IMR-90 (cell line): ENCODE data around the gene LDLRAD4. TPM values are rescaled to one million over a fixed set of nuclear protein-coding genes. Genes with fewer than 3 reads are reported as not detected.

Experiments
- ATAC-seq: fragments of 200-7000 bp; cut with Tn5 transposase; 2 replicates; pipeline ENCODE4 v1.9.1; 2020; ENCODE audit warnings: low read depth, mild to moderate bottlenecking, moderate library complexity
- BruUV-seq: library from RNA; stranded (reverse); fragments of 400-500 nt; replicated peaks from 2 replicates; lab custom pipeline; 2021; lab: Mats Ljungman, UMichigan
- CTCF ChIA-PET: fragments of 300-600 bp; formaldehyde crosslinking; extraction: SDS; loops from one replicate; lab custom pipeline; 2021; ENCODE audit warnings: antibody characterized with exemption; lab: Yijun Ruan, JAX
- POLR2A ChIA-PET: fragments of 300-600 bp; sonication (Branson Sonifier 250); formaldehyde crosslinking; loops from one replicate; lab custom pipeline; 2022; ENCODE audit warnings: antibody characterized with exemption; ENCODE audit not compliant: unreplicated experiment; lab: Charles Lee
- DNase-seq: peaks from one replicate; pipeline ENCODE4 v3.0.0; 2013
- H2AFZ ChIP-seq: replicated peaks from 2 replicates; pipeline ENCODE3; 2013; ENCODE audit warnings: low read length, mild to moderate bottlenecking; ENCODE audit not compliant: poor library complexity
- H2AK5ac ChIP-seq: 2 replicates; pipeline ENCODE4 v1.6.1; 2013; ENCODE audit warnings: low read depth, low read length, inconsistent platforms
- H2AK9ac ChIP-seq: replicated peaks from 2 replicates; pipeline ENCODE3; 2013; ENCODE audit warnings: mild to moderate bottlenecking, low read depth, low read length, moderate library complexity; ENCODE audit not compliant: poor library complexity
- H2BK120ac ChIP-seq: 2 replicates; pipeline ENCODE4 v1.6.1; 2013; ENCODE audit warnings: low read depth, low read length, inconsistent platforms
- H2BK15ac ChIP-seq: 3 replicates; pipeline ENCODE4 v1.6.1; 2013; ENCODE audit warnings: low read depth, low read length, inconsistent platforms
- H2BK20ac ChIP-seq: 2 replicates; pipeline ENCODE4 v1.6.1; 2013; ENCODE audit warnings: low read depth, mild to moderate bottlenecking, inconsistent platforms, low read length, moderate library complexity
- H2BK5ac ChIP-seq: 2 replicates; pipeline ENCODE4 v1.6.1; 2013; ENCODE audit warnings: mild to moderate bottlenecking, low read depth, low read length, inconsistent platforms; ENCODE audit not compliant: poor library complexity, severe bottlenecking
- H3K14ac ChIP-seq: replicated peaks from 2 replicates; pipeline ENCODE4 v1.6.1; 2013; ENCODE audit warnings: low read depth, low read length, inconsistent platforms
- H3K18ac ChIP-seq: 2 replicates; pipeline ENCODE4 v1.6.1; 2013; ENCODE audit warnings: low read depth, low read length, control low read depth
- H3K23ac ChIP-seq: 2 replicates; pipeline ENCODE4 v1.6.1; 2013; ENCODE audit warnings: low read depth, low read length, inconsistent platforms
- H3K27ac ChIP-seq: 2 replicates; pipeline ENCODE4 v1.5.1; 2013; ENCODE audit warnings: mild to moderate bottlenecking, control low read depth, low read length; ENCODE audit not compliant: insufficient read depth
- H3K27me3 ChIP-seq: 2 replicates; pipeline ENCODE4 v1.6.1; 2013; ENCODE audit warnings: low read length; ENCODE audit not compliant: control insufficient read depth, insufficient read depth
- H3K36me3 ChIP-seq: 2 replicates; pipeline ENCODE4 v1.6.1; 2013; ENCODE audit warnings: low read length, mixed read lengths; ENCODE audit not compliant: control insufficient read depth, insufficient read depth
- H3K4ac ChIP-seq: 2 replicates; pipeline ENCODE4 v1.6.1; 2013; ENCODE audit warnings: low read depth, low read length, inconsistent platforms
- H3K4me1 ChIP-seq: 2 replicates; pipeline ENCODE4 v1.6.1; 2013; ENCODE audit warnings: low read length, mixed read lengths; ENCODE audit not compliant: control insufficient read depth, insufficient read depth
- H3K4me2 ChIP-seq: 2 replicates; pipeline ENCODE4 v1.6.1; 2013; ENCODE audit warnings: low read depth, mild to moderate bottlenecking, control low read depth, low read length, moderate library complexity
- H3K4me3 ChIP-seq: 2 replicates; pipeline ENCODE4 v1.5.1; 2013; ENCODE audit warnings: low read depth, mild to moderate bottlenecking, control low read depth, low read length, moderate library complexity; ENCODE audit not compliant: insufficient read depth
- H3K56ac ChIP-seq: 2 replicates; pipeline ENCODE4 v1.6.1; 2013; ENCODE audit warnings: low read length, inconsistent platforms; ENCODE audit not compliant: insufficient read depth; ENCODE audit errors: extremely low read depth
- H3K79me1 ChIP-seq, 2 experiments: 2 replicates each; pipeline ENCODE4 v1.6.1; 2013; ENCODE audit warnings: low read length in 2 of 2, inconsistent platforms in 1 of 2, low read depth in 1 of 2
- H3K9ac ChIP-seq: 2 replicates; pipeline ENCODE4 v1.6.1; 2013; ENCODE audit warnings: low read depth, low read length, control low read depth
- H3K9me1 ChIP-seq: 2 replicates; pipeline ENCODE4 v1.6.1; 2013; ENCODE audit warnings: low read length, inconsistent platforms; ENCODE audit not compliant: insufficient read depth
- H3K9me3 ChIP-seq: 2 replicates; pipeline ENCODE4 v1.6.1; 2013; ENCODE audit warnings: low read length; ENCODE audit not compliant: control insufficient read depth, insufficient read depth
- H4K20me1 ChIP-seq: 2 replicates; pipeline ENCODE4 v1.6.1; 2013; ENCODE audit warnings: low read length, inconsistent platforms; ENCODE audit not compliant: insufficient read depth
- H4K5ac ChIP-seq: 2 replicates; pipeline ENCODE4 v1.6.1; 2013; ENCODE audit warnings: mild to moderate bottlenecking, low read depth, low read length, control low read depth
- H4K8ac ChIP-seq, 2 experiments: 2 replicates each; pipeline ENCODE4 v1.6.1; 2013; ENCODE audit warnings: low read depth in 2 of 2, low read length in 2 of 2, control low read depth in 1 of 2, inconsistent platforms in 1 of 2
- H4K91ac ChIP-seq: 2 replicates; pipeline ENCODE4 v1.6.1; 2013; ENCODE audit warnings: low read depth, low read length, inconsistent platforms; ENCODE audit not compliant: insufficient read depth
- BHLHE40 ChIP-seq: fragments of 150-350 bp; IDR thresholded peaks from 2 replicates; pipeline ENCODE4 v1.6.1; 2016; ENCODE audit warnings: mild to moderate bottlenecking, low read depth, low read length
- CEBPB ChIP-seq: IDR thresholded peaks from 2 replicates; pipeline ENCODE4 v1.6.1; 2012; ENCODE audit warnings: low read depth, low read length, improper control_type of control experiment
- CHD1 ChIP-seq: IDR thresholded peaks from 2 replicates; pipeline ENCODE4 v1.6.1; 2012; ENCODE audit warnings: low read depth, low read length, improper control_type of control experiment
- MAFK ChIP-seq: IDR thresholded peaks from 2 replicates; pipeline ENCODE4 v1.6.1; 2012; ENCODE audit warnings: low read depth, low read length, improper control_type of control experiment
- MAZ ChIP-seq: IDR thresholded peaks from 2 replicates; pipeline ENCODE4 v1.6.1; 2012; ENCODE audit warnings: low read depth, mild to moderate bottlenecking, low read length, improper control_type of control experiment, moderate library complexity, borderline replicate concordance
- MXI1 ChIP-seq: IDR thresholded peaks from 2 replicates; pipeline ENCODE4 v1.6.1; 2012; ENCODE audit warnings: low read depth, mild to moderate bottlenecking, low read length, moderate library complexity, borderline replicate concordance
- NFE2L2 ChIP-seq: fragments of 150-350 bp; IDR thresholded peaks from 2 replicates; pipeline ENCODE4 v1.6.1; 2016; ENCODE audit warnings: low read depth, mild to moderate bottlenecking, low read length
- POLR2A ChIP-seq: IDR thresholded peaks from 2 replicates; pipeline ENCODE4 v1.6.1; 2012; ENCODE audit warnings: mild to moderate bottlenecking, low read depth, low read length
- RAD21 ChIP-seq: IDR thresholded peaks from 2 replicates; pipeline ENCODE4 v1.6.1; 2012; ENCODE audit warnings: low read length, improper control_type of control experiment
- RCOR1 ChIP-seq: IDR thresholded peaks from 2 replicates; pipeline ENCODE4 v1.6.1; 2012; ENCODE audit warnings: mild to moderate bottlenecking, low read length, improper control_type of control experiment; ENCODE audit not compliant: insufficient replicate concordance
- RFX5 ChIP-seq: IDR thresholded peaks from 2 replicates; pipeline ENCODE4 v1.8.0; 2012; ENCODE audit warnings: low read depth, mild to moderate bottlenecking, low read length, moderate library complexity
- SMC3 ChIP-seq: fragments of 150-350 bp; IDR thresholded peaks from 2 replicates; pipeline ENCODE4 v1.6.1; 2016; ENCODE audit warnings: low read depth, mild to moderate bottlenecking, antibody characterized with exemption, low read length, moderate library complexity
- WGBS, 2 experiments: methylation state at CpG; one replicate each; pipeline versions ENCODE4 v1.1.5 to v1.1.7; 2013; ENCODE audit warnings: missing lambda C conversion rate in 2 of 2; ENCODE audit not compliant: insufficient read length in 1 of 2; ENCODE audit errors: extremely low coverage in 2 of 2; 5-methylcytosine and 5-hydroxymethylcytosine counted together
- dilution Hi-C: fragments of 300-500 bp; cut with HindIII; formaldehyde crosslinking; loops from one replicate; pipeline ENCODE4 v1.14.3; 2018; ENCODE audit warnings: low sequenced_read_pairs; ENCODE audit not compliant: unreplicated experiment
- in situ Hi-C: fragments of 300-500 bp; cut with MboI; formaldehyde crosslinking; loops from 3 replicates; pipeline ENCODE4 v1.14.3; 2019; ENCODE audit warnings: low sequenced_read_pairs, inconsistent platforms, mixed read lengths
- intact Hi-C: fragments of 100-400 bp; cut with micrococcal nuclease; formaldehyde crosslinking; loops from 2 replicates; pipeline ENCODE4 v1.10.0; 2022
- polyA plus RNA-seq, 3 experiments: library from polyadenylated mRNA; depleted of rRNA; stranded (reverse); fragments of >200 nt; gene quantifications; 2 replicates each; pipeline ENCODE4 v1.2.3, GENCODE V29; 2012; ENCODE audit warnings: low replicate concordance in 1 of 3
- total RNA-seq: library from RNA; depleted of rRNA; stranded (reverse); fragments of >200 nt; gene quantifications from 2 replicates; pipeline ENCODE4 v1.2.3, GENCODE V29; 2012
- TF ChIP-seq, protein P1 (sequence below): conservative IDR thresholded peaks from 2 replicates; pipeline ENCODE4 v1.5.1; 2012; ENCODE audit warnings: mild to moderate bottlenecking, low read depth, low read length, improper control_type of control experiment
- TF ChIP-seq, protein P2 (sequence below): fragments of 150-350 bp; IDR thresholded peaks from 2 replicates; pipeline ENCODE4 v1.6.1; 2017; ENCODE audit warnings: mild to moderate bottlenecking, antibody characterized with exemption, low read length, low read depth
- TF ChIP-seq, protein P3 (sequence below): fragments of 150-350 bp; IDR thresholded peaks from 2 replicates; pipeline ENCODE4 v1.6.1; 2016; ENCODE audit warnings: low read depth, mild to moderate bottlenecking, low read length, moderate library complexity, borderline replicate concordance

The LDLRAD4 gene
- total and polyA plus RNA-seq, 2 of the 4 experiments (the other 2 are of a cell fraction) = not detected

DNA sequence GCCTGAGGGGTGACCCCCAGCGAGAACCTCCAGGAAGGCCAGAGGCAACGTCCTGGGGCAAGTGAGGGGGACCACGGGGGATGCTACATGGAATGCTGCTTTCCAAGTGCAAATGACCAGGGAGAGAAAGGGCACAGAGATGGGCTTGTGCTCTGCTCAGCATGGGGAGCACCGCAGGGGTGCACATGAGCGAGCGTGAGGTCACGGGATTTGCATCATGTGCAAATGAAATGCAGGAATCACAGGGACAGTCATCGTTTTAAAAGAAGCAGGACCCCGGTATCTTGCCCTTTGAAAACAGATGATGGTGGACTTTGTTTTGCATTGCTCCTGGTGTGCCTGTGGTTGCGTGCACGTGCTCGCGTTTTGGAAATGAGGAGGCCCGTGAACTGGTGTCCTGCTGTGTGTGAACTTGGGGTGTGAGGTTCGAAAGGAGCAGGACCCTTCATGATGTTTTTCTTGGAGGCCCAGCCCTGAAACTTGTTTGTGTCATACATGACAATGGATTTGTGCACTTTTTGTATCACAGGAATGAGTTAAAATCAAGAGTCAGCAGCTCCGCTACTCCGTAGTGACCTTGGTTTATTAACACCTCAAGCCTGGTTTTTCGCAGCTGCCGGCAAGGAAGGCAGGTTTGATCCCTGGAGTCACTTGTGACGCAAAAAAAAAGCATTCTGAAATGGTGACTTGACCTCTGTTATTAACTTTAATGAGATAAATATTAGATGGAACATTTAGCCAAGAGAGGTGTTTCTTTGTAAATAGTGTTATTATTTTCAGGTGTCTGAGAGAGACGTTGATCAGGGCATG, 234.5 kb downstream of the LDLRAD4 start:
- dilution Hi-C loops = no loop called here
- H3K56ac ChIP-seq = no peak overlapping the region
- TF ChIP-seq, protein P1, sequence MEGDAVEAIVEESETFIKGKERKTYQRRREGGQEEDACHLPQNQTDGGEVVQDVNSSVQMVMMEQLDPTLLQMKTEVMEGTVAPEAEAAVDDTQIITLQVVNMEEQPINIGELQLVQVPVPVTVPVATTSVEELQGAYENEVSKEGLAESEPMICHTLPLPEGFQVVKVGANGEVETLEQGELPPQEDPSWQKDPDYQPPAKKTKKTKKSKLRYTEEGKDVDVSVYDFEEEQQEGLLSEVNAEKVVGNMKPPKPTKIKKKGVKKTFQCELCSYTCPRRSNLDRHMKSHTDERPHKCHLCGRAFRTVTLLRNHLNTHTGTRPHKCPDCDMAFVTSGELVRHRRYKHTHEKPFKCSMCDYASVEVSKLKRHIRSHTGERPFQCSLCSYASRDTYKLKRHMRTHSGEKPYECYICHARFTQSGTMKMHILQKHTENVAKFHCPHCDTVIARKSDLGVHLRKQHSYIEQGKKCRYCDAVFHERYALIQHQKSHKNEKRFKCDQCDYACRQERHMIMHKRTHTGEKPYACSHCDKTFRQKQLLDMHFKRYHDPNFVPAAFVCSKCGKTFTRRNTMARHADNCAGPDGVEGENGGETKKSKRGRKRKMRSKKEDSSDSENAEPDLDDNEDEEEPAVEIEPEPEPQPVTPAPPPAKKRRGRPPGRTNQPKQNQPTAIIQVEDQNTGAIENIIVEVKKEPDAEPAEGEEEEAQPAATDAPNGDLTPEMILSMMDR = no peak
- no peak for TF ChIP-seq RCOR1
- no peak for TF ChIP-seq RAD21
- TF ChIP-seq RFX5 = no peak
- TF ChIP-seq POLR2A = no peak
- no peak for TF ChIP-seq CHD1
- TF ChIP-seq MAZ = no peak
- TF ChIP-seq MAFK = no peak
- TF ChIP-seq SMC3 = no peak
- TF ChIP-seq, protein P2, sequence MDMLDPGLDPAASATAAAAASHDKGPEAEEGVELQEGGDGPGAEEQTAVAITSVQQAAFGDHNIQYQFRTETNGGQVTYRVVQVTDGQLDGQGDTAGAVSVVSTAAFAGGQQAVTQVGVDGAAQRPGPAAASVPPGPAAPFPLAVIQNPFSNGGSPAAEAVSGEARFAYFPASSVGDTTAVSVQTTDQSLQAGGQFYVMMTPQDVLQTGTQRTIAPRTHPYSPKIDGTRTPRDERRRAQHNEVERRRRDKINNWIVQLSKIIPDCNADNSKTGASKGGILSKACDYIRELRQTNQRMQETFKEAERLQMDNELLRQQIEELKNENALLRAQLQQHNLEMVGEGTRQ = no peak
- no peak for TF ChIP-seq CEBPB
- TF ChIP-seq, protein P3, sequence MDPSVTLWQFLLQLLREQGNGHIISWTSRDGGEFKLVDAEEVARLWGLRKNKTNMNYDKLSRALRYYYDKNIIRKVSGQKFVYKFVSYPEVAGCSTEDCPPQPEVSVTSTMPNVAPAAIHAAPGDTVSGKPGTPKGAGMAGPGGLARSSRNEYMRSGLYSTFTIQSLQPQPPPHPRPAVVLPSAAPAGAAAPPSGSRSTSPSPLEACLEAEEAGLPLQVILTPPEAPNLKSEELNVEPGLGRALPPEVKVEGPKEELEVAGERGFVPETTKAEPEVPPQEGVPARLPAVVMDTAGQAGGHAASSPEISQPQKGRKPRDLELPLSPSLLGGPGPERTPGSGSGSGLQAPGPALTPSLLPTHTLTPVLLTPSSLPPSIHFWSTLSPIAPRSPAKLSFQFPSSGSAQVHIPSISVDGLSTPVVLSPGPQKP = no peak
- TF ChIP-seq BHLHE40 = no peak
- TF ChIP-seq NFE2L2 = no peak
- no peak for TF ChIP-seq MXI1

More for the DNA sequence above, 234.5 kb downstream of the LDLRAD4 start:
- no TSS peak for BruUV-seq
- Histone ChIP-seq H4K8ac (no peak overlapping the region), H3K23ac (no peak overlapping the region), H2BK20ac (no peak overlapping the region), H2BK120ac (no peak overlapping the region), H2AFZ (no peak overlapping the region), H3K27me3 (peaks cover 2% of the 10 kb centered on the region; the same call in 1 of the 2 replicates), H3K18ac (no peak overlapping the region), H2BK5ac (no peak overlapping the region), H3K4me2 (no peak overlapping the region), H2BK15ac (no peak overlapping the region), H2AK9ac (no peak overlapping the region), H2AK5ac (no peak overlapping the region), H3K79me1 (no peaks in the 10 kb centered on the region), H3K36me3 (no peaks in the 10 kb centered on the region), H3K27ac (no peak overlapping the region), H3K14ac (no peak overlapping the region), H3K4me3 (no peak overlapping the region), H3K9me3 (no peaks in the 10 kb centered on the region), H3K4me1 (no peaks in the 10 kb centered on the region), H3K9me1 (no peaks in the 10 kb centered on the region), H4K5ac (no peak overlapping the region), H4K20me1 (no peaks in the 10 kb centered on the region), H4K91ac (no peak overlapping the region), H3K4ac (no peak overlapping the region), H3K9ac (no peak overlapping the region)
- 58% methylated on average over 11 of the region's 21 CpGs; no CpG with 5 or more reads in 1 of the 2 experiments for WGBS, 2 experiments
- intact Hi-C loops (no loop called here), in situ Hi-C loops (no loop called here)
- ATAC-seq (no peak), DNase-seq (no peak)
- ChIA-PET CTCF (no interaction called here), POLR2A (no interaction called here)
